Measurements from ENCODE around the gene HDAC3.

The HDAC3 gene

GRCh38 chr5:141628175-141628788 lies 8.4 kb downstream of the HDAC3 start:
- Histone ChIP-seq H3K27ac (replicated peaks) (no peak overlapping the region), H3K27me3 (ENCODE audit: insufficient read depth, poor library complexity, severe bottlenecking) (no peaks in the 10 kb centered on the region), H3K4me3 (replicated peaks; ENCODE audit: insufficient read depth, low read length) (no peak overlapping the region)
- TF ChIP-seq CTCF (IDR thresholded peaks at IDR 0.05; ENCODE audit: insufficient read depth, low read length): no peak
- TF ChIP-seq SPI1 (IDR thresholded peaks at IDR 0.05; ENCODE audit: borderline replicate concordance, low read depth): no peak
- TF ChIP-seq POLR2AphosphoS5 (IDR thresholded peaks at IDR 0.05; ENCODE audit: low read depth): no peak
- no peak for TF ChIP-seq REST (IDR thresholded peaks at IDR 0.05; ENCODE audit: insufficient replicate concordance, low read depth)
- no peak for TF ChIP-seq GABPA (IDR thresholded peaks at IDR 0.05; ENCODE audit: low read depth)
- DNase-seq (ENCODE audit: low read depth in 1 of 2, low spot score in 1 of 2): no peak

GRCh38 chr5:141623611-141624010 lies 13.0 kb downstream of the HDAC3 start:
- Histone ChIP-seq H3K27me3 (ENCODE audit: insufficient read depth, poor library complexity, severe bottlenecking) (no peaks in the 10 kb centered on the region), H3K27ac (replicated peaks) (no peak overlapping the region), H3K4me3 (replicated peaks; ENCODE audit: insufficient read depth, low read length) (no peak overlapping the region)
- no peak for TF ChIP-seq SPI1 (IDR thresholded peaks at IDR 0.05; ENCODE audit: borderline replicate concordance, low read depth)
- TF ChIP-seq REST (IDR thresholded peaks at IDR 0.05; ENCODE audit: insufficient replicate concordance, low read depth): no peak
- no peak for TF ChIP-seq GABPA (IDR thresholded peaks at IDR 0.05; ENCODE audit: low read depth)
- no peak for DNase-seq (ENCODE audit: low read depth in 1 of 2, low spot score in 1 of 2)

GRCh38 chr5:141623186-141623585 lies 13.5 kb downstream of the HDAC3 start:
- Histone ChIP-seq H3K4me3 (replicated peaks; ENCODE audit: insufficient read depth, low read length) (no peak overlapping the region), H3K27me3 (ENCODE audit: insufficient read depth, poor library complexity, severe bottlenecking) (no peaks in the 10 kb centered on the region), H3K27ac (replicated peaks) (no peak overlapping the region)
- TF ChIP-seq SPI1 (IDR thresholded peaks at IDR 0.05; ENCODE audit: borderline replicate concordance, low read depth): no peak
- no peak for TF ChIP-seq REST (IDR thresholded peaks at IDR 0.05; ENCODE audit: insufficient replicate concordance, low read depth)
- no peak for TF ChIP-seq CTCF (IDR thresholded peaks at IDR 0.05; ENCODE audit: insufficient read depth, low read length)
- TF ChIP-seq POLR2AphosphoS5 (IDR thresholded peaks at IDR 0.05; ENCODE audit: low read depth): no peak
- TF ChIP-seq GABPA (IDR thresholded peaks at IDR 0.05; ENCODE audit: low read depth): no peak
- DNase-seq (ENCODE audit: low read depth in 1 of 2, low spot score in 1 of 2): peak in 1 of 2 experiments; percentile 64
